Measurements from ENCODE around the gene IRAK4. TPM values are rescaled to one million over a fixed set of nuclear protein-coding genes. Genes with fewer than 3 reads are reported as not detected.

Gene IRAK4
- total RNA-seq, 4 donors from 2014 or later, result 6.1 to 30.6 (median 26.4) TPM

GRCh38 chr12:43789941-43790340 lies 31.2 kb downstream of the IRAK4 start:
- Histone ChIP-seq H3K27ac (no peak overlapping the region), H3K4me3 (no peak overlapping the region), H3K27me3 (no peaks in the 10 kb centered on the region), H3K9me3 (no peaks in the 10 kb centered on the region), H3K4me1 (no peaks in the 10 kb centered on the region), H3K36me3 (no peaks in the 10 kb centered on the region)
- intact Hi-C loops (cut with DNase I; ENCODE audit: low total_unique reads), result no loop called here
- no peak for TF ChIP-seq CTCF (IDR thresholded peaks at IDR 0.05)
- TF ChIP-seq POLR2A (IDR thresholded peaks at IDR 0.05), result no peak
- DNase-seq, result no peak

GRCh38 chr12:43795716-43796280 lies 37.0 kb downstream of the IRAK4 start:
- intact Hi-C loops (cut with DNase I; ENCODE audit: low total_unique reads), result no loop called here
- no peaks in the 10 kb centered on the region for H3K36me3 ChIP-seq

GRCh38 chr12:43797561-43798217 lies 38.9 kb downstream of the IRAK4 start:
- Histone ChIP-seq H3K4me1 (no peaks in the 10 kb centered on the region), H3K9me3 (no peaks in the 10 kb centered on the region), H3K36me3 (no peaks in the 10 kb centered on the region), H3K27me3 (no peaks in the 10 kb centered on the region), H3K4me3 (no peak overlapping the region), H3K27ac (no peak overlapping the region)
- TF ChIP-seq CTCF (IDR thresholded peaks at IDR 0.05), result no peak
- TF ChIP-seq POLR2A (IDR thresholded peaks at IDR 0.05), result no peak
- no peak for DNase-seq
- intact Hi-C loops (cut with DNase I; ENCODE audit: low total_unique reads), result no loop called here

More at GRCh38 chr12:43795716-43796280, 37.0 kb downstream of the IRAK4 start:
- Histone ChIP-seq H3K27me3 (no peaks in the 10 kb centered on the region), H3K9me3 (no peaks in the 10 kb centered on the region), H3K4me1 (no peaks in the 10 kb centered on the region), H3K4me3 (no peak overlapping the region), H3K27ac (no peak overlapping the region)
- no peak for TF ChIP-seq POLR2A (IDR thresholded peaks at IDR 0.05)
- TF ChIP-seq CTCF (IDR thresholded peaks at IDR 0.05), result no peak
- no peak for DNase-seq

GRCh38 chr12:43805149-43805859 lies 46.6 kb downstream of the IRAK4 start:
- intact Hi-C loops (cut with DNase I; ENCODE audit: low total_unique reads), result no loop called here

More at GRCh38 chr12:43805149-43805859, 46.6 kb downstream of the IRAK4 start:
- TF ChIP-seq CTCF (IDR thresholded peaks at IDR 0.05) (no peak), POLR2A (IDR thresholded peaks at IDR 0.05) (no peak)
- H3K27ac ChIP-seq, result peak overlapping the region; percentile 96 to 97
- no peak for DNase-seq
- no peaks in the 10 kb centered on the region for H3K27me3 ChIP-seq
- peak overlapping the region; percentile 85 to 98 for H3K4me3 ChIP-seq
- peaks cover 0 to 6% of the 10 kb centered on the region in 2 donors for H3K4me1 ChIP-seq
- no peaks in the 10 kb centered on the region for H3K36me3 ChIP-seq
- no peaks in the 10 kb centered on the region for H3K9me3 ChIP-seq

All from uterus (tissue), 4 donors.